Astrocyte (in vitro differentiated cells and primary cell): ENCODE results near the gene SNCAIP.

Experiments
- EZH2 ChIP-seq: IDR thresholded peaks from 2 replicates; pipeline ENCODE4 v1.6.1; 2012; ENCODE audit warnings: mild to moderate bottlenecking, low read length, inconsistent platforms; ENCODE audit not compliant: insufficient read depth
- TF ChIP-seq, protein P1 (sequence below): IDR thresholded peaks from 2 replicates; pipeline ENCODE4 v1.5.1; 2011; ENCODE audit warnings: low read depth, mild to moderate bottlenecking, inconsistent platforms, low read length, moderate library complexity; ENCODE audit not compliant: insufficient read depth

DNA sequence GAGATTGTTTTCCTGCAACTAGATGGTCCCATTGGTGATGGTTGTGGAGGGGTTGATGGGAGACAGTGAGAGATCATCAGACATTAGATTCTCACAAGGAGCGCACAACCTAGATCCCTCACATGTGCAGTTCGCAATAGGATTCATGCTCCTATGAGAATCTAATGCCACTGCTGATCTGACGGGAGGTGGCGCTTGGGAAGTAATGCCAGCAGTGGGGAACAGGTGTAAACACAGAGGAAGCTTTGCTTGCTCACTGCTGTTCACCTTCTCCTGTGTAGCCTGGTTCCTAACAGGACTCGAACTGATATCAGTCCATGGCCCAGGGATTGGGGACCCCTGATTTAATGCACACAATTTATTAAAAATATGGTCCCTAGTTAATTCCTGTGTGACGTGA lies 18.8 kb downstream of the SNCAIP start:
- TF ChIP-seq, protein P1, sequence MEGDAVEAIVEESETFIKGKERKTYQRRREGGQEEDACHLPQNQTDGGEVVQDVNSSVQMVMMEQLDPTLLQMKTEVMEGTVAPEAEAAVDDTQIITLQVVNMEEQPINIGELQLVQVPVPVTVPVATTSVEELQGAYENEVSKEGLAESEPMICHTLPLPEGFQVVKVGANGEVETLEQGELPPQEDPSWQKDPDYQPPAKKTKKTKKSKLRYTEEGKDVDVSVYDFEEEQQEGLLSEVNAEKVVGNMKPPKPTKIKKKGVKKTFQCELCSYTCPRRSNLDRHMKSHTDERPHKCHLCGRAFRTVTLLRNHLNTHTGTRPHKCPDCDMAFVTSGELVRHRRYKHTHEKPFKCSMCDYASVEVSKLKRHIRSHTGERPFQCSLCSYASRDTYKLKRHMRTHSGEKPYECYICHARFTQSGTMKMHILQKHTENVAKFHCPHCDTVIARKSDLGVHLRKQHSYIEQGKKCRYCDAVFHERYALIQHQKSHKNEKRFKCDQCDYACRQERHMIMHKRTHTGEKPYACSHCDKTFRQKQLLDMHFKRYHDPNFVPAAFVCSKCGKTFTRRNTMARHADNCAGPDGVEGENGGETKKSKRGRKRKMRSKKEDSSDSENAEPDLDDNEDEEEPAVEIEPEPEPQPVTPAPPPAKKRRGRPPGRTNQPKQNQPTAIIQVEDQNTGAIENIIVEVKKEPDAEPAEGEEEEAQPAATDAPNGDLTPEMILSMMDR: no peak
- TF ChIP-seq EZH2: no peak
